MG63 (cell line): ENCODE results near the gene CCDC8. TPM values are rescaled to one million over a fixed set of nuclear protein-coding genes. Genes with fewer than 3 reads are reported as not detected.

Experiments
- DNase-seq: peaks from one replicate; pipeline ENCODE4 v3.0.0-alpha.2; 2020
- H3K27me3 ChIP-seq: fragments of 250-450 bp; sonication (Bioruptor Pico); 2 replicates; pipeline ENCODE4 v1.5.1; 2020; ENCODE audit warnings: mild to moderate bottlenecking, moderate library complexity
- H3K36me3 ChIP-seq: fragments of 250-450 bp; sonication (Bioruptor Pico); 2 replicates; pipeline ENCODE4 v1.5.1; 2020; ENCODE audit warnings: mild to moderate bottlenecking, moderate library complexity
- H3K4me3 ChIP-seq: fragments of 250-450 bp; sonication (Bioruptor Pico); 2 replicates; pipeline ENCODE4 v1.5.1; 2020; ENCODE audit warnings: mild to moderate bottlenecking, moderate library complexity
- H3K9me3 ChIP-seq: fragments of 250-450 bp; sonication (Bioruptor Pico); 2 replicates; pipeline ENCODE4 v1.5.1; 2020; ENCODE audit warnings: mild to moderate bottlenecking, moderate library complexity
- total RNA-seq: library from RNA; depleted of rRNA; stranded (reverse); fragments of >200 nt; shearing (Covaris generic); gene quantifications from 2 replicates; pipeline ENCODE4 v1.2.3, GENCODE V29; 2014; ENCODE audit warnings: low replicate concordance

CCDC8 gene
- total RNA-seq, 1 experiment from 2014 or later = 15.9 TPM

DNA sequence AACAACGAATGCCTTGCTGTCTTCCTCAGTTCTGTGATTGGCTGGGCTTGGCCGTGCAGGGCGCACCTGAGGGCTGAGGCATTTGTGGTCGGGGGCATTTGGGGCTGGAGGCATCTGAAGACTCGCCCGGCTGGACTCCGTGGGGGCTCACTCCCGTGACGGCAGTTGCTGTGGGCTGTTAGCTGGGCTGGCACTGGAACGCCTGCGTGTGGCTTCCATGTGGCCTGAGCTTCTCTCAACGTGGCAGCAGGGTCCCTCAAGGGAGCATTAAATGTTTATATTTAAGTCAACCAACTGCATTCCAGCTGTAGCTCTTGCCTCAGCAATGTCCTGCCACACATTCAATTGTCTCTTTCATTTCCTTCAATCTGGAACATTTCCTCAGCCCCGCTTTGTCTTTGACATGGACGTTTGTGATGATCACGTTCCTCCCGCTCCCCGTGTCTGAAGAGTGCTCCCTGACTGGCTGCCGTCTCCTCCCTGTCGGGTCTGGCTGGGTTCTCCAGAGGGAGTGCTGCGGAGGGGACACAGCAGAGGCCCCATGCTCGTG, 21.0 kb downstream of the CCDC8 start:
- Histone ChIP-seq H3K9me3 (peaks cover 4% of the 10 kb centered on the region; the same call in 1 of the 2 replicates), H3K36me3 (peaks cover 49% of the 10 kb centered on the region), H3K4me3 (no peak overlapping the region), H3K27me3 (no peaks in the 10 kb centered on the region)
- no peak for DNase-seq

DNA sequence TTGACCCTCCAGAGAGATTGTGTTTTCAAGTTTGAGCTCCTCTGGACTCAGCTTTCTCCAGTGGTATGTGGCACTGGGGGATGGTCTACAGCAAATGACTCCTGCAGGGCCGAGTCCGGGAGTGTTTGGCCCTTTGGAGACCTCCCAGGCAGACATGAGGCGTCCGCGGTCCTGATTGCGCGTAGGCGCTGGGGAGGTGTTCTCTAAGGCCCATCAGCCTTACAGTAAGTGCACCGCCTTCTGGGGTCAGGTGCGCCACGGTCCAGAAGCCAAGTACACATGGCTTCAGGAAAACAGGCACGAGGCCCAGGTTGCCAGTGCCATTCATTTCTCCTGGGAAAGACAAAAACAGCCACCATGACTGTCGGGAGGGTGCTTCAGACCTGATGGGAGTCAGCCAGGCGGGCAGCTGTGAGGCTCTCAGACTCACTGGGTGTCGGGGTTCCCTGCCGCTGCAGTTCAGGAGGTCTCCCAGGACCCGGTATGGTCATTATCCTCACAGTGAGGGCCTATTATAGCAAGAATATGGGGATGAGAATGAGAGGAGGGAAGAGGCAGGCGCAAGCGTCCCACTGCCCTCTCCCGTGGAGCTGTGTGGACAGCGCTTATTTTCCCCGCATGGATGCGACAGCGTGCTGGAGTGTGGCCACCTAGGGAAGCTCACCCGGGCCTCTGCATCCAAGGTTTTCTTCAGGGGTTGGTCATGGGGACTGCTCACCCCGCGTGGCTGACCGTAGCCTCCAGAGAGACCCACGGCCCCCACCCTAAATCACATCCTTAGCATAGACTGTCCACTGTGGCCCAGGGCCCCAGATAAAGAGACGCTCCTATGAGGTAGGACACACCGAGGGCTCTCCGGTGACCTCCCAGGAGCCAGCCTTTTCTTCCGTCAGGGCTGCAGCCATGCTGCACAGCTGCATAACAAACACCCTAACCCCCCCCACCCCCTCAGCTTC, 21.8 kb downstream of the CCDC8 start:
- Histone ChIP-seq H3K27me3 (no peaks in the 10 kb centered on the region), H3K4me3 (no peak overlapping the region), H3K36me3 (peaks cover 57% of the 10 kb centered on the region), H3K9me3 (peaks cover 4% of the 10 kb centered on the region; the same call in 1 of the 2 replicates)
- DNase-seq = no peak

DNA sequence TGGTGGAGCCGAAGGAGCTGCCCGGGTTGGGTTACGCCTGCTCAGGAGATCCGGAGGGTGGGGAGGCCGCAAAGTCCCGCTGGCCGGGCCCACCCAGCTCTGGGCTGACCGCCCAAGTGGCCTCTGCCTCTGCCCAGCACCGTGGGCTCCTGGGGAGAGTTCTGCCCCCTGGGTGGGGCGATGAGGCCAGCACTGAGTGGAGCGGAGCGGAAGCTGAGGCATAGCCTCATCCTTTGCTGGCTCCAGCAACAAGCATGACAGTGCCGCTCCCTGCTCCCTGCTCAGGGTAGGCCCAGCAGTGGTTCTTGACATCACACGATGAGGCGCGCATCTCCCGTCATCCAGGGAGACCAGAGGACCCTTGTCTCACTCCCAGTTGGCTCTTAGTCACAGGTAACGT, 22.5 kb downstream of the CCDC8 start:
- no peak for DNase-seq
- peaks cover 61% of the 10 kb centered on the region for H3K36me3 ChIP-seq

DNA sequence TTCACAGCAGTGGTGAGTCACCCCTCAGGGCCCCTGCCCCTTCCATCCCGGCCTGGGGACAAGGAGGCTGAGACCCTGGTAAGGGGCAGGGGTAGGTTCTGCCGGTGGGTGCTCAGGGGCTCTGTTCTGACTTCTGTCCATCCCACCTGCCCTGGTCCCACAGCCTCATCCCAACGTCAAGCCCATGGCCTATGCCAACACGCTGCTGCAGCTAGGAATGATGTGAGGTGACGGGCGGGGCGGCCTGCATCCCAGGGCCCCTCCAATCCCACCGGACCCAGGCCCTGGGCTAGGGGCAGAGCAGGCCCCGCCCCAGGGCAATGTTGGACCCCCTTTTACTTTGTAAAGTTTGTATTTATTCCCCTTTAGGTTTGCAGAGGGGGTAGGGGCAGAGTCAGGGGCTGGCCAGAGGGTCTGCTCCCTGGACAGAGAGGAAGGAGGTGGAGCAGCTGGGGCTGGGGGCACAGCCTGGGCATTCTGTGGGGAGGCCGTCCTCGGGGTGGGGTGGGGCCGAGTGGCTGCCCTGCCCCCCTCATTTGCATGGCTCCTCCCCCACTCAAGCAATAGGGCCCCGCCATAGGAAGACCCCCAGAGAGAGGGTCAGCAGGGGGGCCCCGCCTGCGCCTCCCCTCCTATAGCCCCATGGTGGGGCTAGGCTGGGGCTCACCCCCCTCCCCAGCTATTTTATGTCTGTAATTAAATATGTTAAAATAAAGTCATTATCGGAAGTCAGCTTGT, 23.1 kb downstream of the CCDC8 start:
- DNase-seq = no peak
- no peak overlapping the region for H3K4me3 ChIP-seq
- peaks cover 4% of the 10 kb centered on the region; the same call in 1 of the 2 replicates for H3K9me3 ChIP-seq
- peaks cover 64% of the 10 kb centered on the region for H3K36me3 ChIP-seq
- no peaks in the 10 kb centered on the region for H3K27me3 ChIP-seq

More for the DNA sequence above, 22.5 kb downstream of the CCDC8 start:
- Histone ChIP-seq H3K9me3 (peaks cover 4% of the 10 kb centered on the region; the same call in 1 of the 2 replicates), H3K27me3 (no peaks in the 10 kb centered on the region), H3K4me3 (no peak overlapping the region)

DNA sequence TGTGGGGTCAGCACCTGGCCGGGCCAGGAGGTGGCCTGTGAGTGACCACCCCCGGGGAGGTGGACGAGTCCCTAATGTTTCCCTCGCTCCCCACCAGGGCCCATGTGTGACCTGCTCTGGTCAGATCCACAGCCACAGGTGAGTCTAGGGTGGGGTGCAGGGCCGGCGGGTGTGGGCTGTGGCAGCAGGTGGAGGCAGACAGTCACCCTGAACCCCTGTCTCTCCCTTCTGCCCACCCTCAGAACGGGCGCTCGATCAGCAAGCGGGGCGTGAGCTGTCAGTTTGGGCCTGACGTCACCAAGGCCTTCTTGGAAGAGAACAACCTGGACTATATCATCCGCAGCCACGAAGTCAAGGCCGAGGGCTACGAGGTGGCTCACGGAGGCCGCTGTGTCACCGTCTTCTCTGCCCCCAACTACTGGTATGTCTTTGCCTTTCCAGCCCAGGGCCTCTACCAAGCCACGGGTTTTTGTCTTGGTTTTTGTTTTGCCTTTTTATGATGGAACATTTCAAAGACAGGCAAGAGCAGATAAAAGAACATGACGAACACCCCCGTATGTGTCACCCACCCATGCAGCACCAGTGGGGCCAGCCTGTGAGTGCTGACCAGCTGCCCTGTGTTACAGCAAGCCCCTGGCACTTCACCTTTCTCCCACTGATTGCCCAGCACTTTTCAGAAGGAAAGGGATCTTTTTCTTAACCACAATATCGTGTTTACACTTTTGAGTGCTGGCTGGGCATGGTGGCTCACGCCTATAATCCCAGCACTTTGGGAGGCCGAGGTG, 24.9 kb downstream of the CCDC8 start:
- DNase-seq = no peak
- Histone ChIP-seq H3K27me3 (no peaks in the 10 kb centered on the region), H3K4me3 (no peak overlapping the region), H3K9me3 (peaks cover 4% of the 10 kb centered on the region; the same call in 1 of the 2 replicates), H3K36me3 (peaks cover 79% of the 10 kb centered on the region)

DNA sequence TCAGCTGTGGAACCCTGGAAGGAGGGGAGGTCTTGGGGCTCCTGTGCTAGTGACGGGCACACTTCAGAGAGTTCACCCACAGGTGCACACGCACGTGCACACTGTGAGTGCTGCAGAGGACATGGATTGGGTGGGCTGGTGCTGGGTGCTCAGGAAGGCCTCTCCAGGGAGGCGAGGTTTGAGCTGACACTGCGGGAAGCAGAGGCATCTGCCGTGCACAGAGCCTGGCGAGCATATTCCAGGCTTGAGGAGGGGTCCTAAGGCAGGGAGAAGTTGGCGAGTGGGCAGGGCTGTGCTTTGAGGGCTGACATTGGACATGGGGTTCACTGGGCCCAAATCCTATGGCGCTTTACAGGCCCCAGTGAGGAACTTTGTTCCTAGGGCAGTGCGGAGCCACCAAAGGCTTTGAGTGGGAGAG, 25.6 kb downstream of the CCDC8 start:
- peaks cover 84% of the 10 kb centered on the region for H3K36me3 ChIP-seq
- H3K27me3 ChIP-seq = no peaks in the 10 kb centered on the region

DNA sequence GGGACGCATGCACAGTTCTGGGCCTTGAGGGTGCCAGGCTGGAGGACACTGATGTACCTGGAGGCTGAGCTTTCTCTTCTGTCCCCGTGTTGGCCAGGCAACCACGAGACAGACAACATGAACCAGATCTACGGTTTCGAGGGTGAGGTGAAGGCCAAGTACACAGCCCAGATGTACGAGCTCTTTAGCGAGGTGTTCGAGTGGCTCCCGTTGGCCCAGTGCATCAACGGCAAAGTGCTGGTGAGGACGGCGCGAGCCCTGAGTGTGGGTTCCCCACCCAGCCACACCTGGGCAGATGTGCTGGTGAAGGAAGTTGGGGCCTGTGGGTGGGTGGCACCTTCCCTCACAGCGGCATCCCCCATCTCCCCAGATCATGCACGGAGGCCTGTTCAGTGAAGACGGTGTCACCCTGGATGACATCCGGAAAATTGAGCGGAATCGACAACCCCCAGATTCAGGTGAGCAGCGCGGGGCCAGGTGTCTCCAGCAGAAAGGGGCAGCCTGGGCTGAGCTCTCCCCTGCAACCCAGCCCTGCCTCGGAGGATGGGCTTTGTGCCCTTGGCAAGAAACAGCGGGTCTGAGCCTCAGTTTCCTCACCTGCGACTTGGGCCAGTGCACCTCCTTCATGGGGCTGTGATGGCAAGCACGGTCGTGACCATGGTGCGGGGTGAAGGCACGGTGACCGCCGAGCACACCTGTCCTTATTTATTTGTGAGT, 26.2 kb downstream of the CCDC8 start:
- DNase-seq = no peak
- peaks cover 86% of the 10 kb centered on the region for H3K36me3 ChIP-seq
- H3K4me3 ChIP-seq = no peak overlapping the region
- H3K9me3 ChIP-seq = peaks cover 4% of the 10 kb centered on the region; the same call in 1 of the 2 replicates
- no peaks in the 10 kb centered on the region for H3K27me3 ChIP-seq

More for the DNA sequence above, 25.6 kb downstream of the CCDC8 start:
- Histone ChIP-seq H3K9me3 (peaks cover 4% of the 10 kb centered on the region; the same call in 1 of the 2 replicates), H3K4me3 (no peak overlapping the region)
- no peak for DNase-seq

DNA sequence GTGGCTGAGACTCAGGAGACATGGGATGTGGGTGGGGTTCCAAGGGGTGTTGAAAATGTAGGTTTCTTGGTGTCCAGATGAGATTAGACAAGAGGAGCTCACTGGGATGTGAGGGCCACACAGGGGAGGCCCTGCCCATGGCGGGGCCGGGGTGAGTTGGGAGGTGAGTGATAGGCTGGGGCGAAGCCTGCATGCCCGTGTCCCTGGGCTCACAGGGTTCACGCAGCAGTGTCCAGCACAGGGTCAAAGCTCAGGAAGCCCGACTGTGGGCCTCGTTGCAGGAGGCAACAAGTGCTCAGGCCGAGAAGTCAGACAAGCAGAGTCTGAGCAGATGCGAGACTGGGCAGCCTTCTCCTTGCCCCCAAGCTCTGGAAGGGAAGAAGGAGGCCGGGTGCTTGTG, 27.2 kb downstream of the CCDC8 start:
- peaks cover 4% of the 10 kb centered on the region; the same call in 1 of the 2 replicates for H3K9me3 ChIP-seq
- peaks cover 91% of the 10 kb centered on the region for H3K36me3 ChIP-seq
- H3K27me3 ChIP-seq = no peaks in the 10 kb centered on the region
- no peak for DNase-seq
- no peak overlapping the region for H3K4me3 ChIP-seq

DNA sequence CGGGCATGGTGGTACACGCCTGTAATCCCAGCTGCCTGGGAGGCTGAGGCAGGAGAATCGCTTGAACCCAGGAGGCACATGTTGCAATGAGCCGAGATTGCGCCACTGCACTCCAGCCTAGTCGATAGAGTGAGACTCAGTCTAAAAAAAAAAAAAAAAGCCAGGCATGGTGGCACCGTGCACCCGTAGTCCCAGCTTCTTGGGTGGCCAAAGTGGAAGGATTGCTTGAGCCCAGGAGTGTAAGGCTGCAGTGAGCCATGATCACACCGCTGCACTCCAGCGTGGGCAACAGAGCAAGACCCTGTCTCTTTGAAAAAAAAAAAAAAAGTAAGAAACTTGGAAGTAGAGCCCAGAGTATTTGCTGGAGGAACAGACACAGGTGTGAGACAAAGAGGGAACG, 27.7 kb downstream of the CCDC8 start:
- Histone ChIP-seq H3K36me3 (peaks cover 91% of the 10 kb centered on the region), H3K27me3 (no peaks in the 10 kb centered on the region), H3K4me3 (no peak overlapping the region), H3K9me3 (peaks cover 5% of the 10 kb centered on the region)
- no peak for DNase-seq

DNA sequence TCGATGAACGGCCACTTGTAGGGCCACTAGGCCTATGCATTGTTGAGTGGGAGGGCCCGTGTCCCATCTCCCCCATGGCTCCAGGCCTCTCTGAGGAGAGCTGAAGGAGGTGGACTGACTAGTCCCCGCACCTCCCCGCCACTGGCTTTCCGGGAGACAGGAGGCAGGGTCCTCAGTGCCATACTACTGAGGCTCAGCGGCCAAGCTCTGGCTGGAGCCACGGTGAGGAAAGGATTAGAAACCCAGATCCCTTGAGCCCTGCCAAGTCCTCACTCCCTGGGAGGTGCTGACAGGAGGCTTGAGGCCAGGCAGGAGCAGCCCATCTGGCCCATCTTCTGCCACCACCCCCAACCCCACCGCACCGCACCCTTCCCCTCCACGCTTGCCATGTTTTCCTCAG, 29.0 kb downstream of the CCDC8 start:
- no peak overlapping the region for H3K4me3 ChIP-seq
- DNase-seq = no peak
- no peaks in the 10 kb centered on the region for H3K27me3 ChIP-seq
- H3K36me3 ChIP-seq = peaks cover 91% of the 10 kb centered on the region
- H3K9me3 ChIP-seq = peaks cover 15% of the 10 kb centered on the region

DNA sequence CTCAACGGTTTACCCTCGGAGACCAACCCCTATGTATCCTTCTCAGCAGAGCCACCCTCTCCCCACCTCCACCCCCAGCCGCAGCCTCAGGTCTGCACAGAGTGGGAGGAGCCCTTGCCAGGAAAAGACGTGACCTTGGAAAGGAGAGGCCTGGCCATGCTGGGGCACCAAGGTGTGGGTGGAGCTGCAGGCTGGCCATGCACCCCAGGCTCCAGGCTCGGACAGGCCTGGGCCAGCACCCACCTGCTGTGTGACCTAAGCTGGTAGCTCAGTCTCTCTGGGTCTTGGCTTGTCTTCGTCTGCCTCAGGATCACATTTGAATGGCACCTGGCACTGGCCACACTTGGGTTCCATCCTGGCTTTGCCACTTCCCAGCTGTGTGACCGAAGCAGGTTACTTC, 29.5 kb downstream of the CCDC8 start:
- no peak for DNase-seq
- Histone ChIP-seq H3K36me3 (peaks cover 91% of the 10 kb centered on the region), H3K27me3 (no peaks in the 10 kb centered on the region), H3K9me3 (peaks cover 15% of the 10 kb centered on the region), H3K4me3 (no peak overlapping the region)

DNA sequence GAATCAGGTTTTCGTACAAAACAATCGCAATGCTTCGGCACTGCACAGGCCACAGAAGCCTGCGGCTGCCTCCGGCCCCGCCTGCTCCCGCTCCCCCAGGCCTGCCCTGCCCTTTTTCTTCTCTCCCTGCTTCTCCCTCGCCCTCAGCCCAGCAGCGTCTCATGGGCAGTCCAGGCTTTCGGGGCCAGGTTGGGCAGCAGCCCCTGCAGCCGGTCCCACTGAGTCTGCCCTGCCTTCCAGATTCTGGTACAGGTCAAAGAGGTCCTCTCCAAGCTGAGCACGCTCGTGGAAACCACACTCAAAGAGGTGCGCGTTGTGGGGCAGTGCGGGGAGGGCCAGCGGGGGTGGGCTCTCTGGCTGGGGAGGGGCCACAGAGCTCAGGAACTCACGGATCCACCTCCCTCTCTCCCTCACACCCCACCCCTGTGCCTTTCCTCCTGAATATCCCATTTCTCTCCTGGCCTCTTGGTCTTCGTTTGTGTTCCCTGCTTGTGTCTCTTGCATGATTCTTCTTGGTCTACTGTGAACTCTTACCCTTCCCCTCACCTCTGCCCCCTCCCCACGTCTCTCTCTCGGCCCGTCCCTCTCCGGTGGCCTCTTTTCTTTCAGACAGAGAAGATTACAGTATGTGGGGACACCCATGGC, 30.1 kb downstream of the CCDC8 start:
- no peak for DNase-seq
- H3K27me3 ChIP-seq = no peaks in the 10 kb centered on the region
- H3K9me3 ChIP-seq = peaks cover 14% of the 10 kb centered on the region
- H3K4me3 ChIP-seq = no peak overlapping the region
- peaks cover 87% of the 10 kb centered on the region for H3K36me3 ChIP-seq

DNA sequence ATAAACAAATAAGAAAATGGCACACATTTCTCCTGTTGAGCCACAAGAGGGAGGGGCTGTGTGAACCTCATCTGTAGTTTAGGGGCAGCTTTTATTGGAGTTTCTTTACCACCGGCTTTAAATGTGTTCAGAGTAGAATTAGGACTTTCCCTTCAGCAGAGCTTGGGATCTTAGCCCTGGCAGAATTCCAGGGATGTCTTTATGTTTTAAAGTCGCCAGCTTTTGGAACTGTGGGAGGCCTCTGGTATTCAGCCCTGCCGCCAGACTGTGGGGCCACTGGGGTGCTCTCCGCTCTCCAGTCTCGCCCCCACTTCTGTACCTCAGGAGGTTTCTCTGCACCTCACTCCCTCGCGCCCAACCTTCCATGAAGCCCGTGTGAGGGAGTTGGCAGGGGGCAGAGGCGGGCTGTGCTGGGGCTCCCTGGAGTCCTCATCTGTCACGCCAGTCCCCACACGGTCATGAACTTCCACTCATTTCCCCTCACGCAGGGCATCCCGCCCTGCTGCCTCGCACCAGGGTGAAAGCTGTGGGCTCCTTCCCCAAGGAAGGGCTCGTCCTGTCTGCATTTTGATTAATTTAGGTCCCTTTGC, 31.5 kb downstream of the CCDC8 start:
- DNase-seq = no peak
- H3K4me3 ChIP-seq = no peak overlapping the region
- H3K27me3 ChIP-seq = no peaks in the 10 kb centered on the region
- peaks cover 81% of the 10 kb centered on the region for H3K36me3 ChIP-seq
- peaks cover 11% of the 10 kb centered on the region for H3K9me3 ChIP-seq

DNA sequence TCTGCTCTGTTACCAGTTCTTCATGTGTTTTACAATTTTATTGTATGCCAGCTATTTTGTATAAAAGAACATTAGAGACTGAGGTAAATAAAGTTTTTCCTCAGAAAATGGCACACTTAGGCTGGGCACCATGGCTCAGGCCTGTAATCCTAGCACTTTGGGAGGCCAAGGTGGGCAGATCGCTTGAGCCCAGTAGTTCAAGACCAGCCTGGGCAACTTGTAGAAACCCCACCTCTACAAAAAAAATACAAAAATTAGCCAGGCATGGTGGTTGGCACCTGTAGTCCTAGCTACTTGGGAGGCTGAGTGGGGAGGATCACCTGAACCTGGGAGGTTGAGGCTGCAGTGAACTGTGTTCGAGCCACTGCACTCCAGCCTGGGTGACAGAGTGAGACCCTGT, 32.0 kb downstream of the CCDC8 start:
- H3K36me3 ChIP-seq = peaks cover 81% of the 10 kb centered on the region
- peaks cover 11% of the 10 kb centered on the region for H3K9me3 ChIP-seq
- no peak for DNase-seq

DNA sequence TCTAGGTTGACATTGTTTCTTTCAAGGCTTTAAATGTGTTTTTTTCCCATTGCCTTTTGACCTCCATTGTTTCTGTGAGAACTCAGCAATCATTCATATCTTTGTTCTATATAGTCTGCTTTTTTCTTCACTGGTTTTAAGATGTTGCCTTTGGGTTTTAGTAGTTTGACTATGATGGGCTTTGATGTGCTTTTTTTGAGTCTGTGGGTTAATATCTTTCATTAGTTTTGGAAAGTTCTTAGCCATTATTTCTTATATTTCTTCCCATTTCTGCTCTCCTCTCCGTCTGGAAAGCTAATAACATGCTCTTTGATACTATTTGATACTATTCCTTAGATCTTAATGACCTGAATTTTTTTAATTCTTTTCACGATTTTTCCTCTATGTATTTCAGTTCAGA, 32.7 kb downstream of the CCDC8 start:
- Histone ChIP-seq H3K36me3 (peaks cover 82% of the 10 kb centered on the region), H3K9me3 (peaks cover 11% of the 10 kb centered on the region), H3K27me3 (no peaks in the 10 kb centered on the region), H3K4me3 (no peak overlapping the region)
- no peak for DNase-seq

More for the DNA sequence above, 32.0 kb downstream of the CCDC8 start:
- H3K27me3 ChIP-seq = no peaks in the 10 kb centered on the region
- no peak overlapping the region for H3K4me3 ChIP-seq
